ENCODE measurements around the gene SCN4B.

SCN4B gene

GRCh38 chr11:118129471-118130172, 23.0 kb downstream of the SCN4B start:
- no peaks in the 10 kb centered on the region for H4K20me1 ChIP-seq (ENCODE audit: insufficient read depth, low read length)
- H3K36me3 ChIP-seq (ENCODE audit: insufficient read depth, low read length): no peaks in the 10 kb centered on the region
- TF ChIP-seq EZH2 (IDR thresholded peaks at IDR 0.05; ENCODE audit: borderline replicate concordance, low read depth, low read length, severe bottlenecking) (no peak), CTCF (IDR thresholded peaks at IDR 0.05; ENCODE audit: borderline replicate concordance, extremely low read depth, low read length, poor library complexity, severe bottlenecking) (no peak)
- no peak overlapping the region for H3K4me2 ChIP-seq (ENCODE audit: insufficient read depth, low read length)
- H3K4me1 ChIP-seq (ENCODE audit: insufficient read depth, low read length): no peaks in the 10 kb centered on the region
- H2AFZ ChIP-seq (ENCODE audit: low read depth, low read length): no peak overlapping the region
- peaks cover 28% of the 10 kb centered on the region for H3K27me3 ChIP-seq (ENCODE audit: insufficient read depth, low read length, poor library complexity)
- H3K9ac ChIP-seq (ENCODE audit: low read depth, low read length): no peak overlapping the region
- no peaks in the 10 kb centered on the region for H3K9me3 ChIP-seq (ENCODE audit: insufficient read depth, low read length, severe bottlenecking)
- no peak overlapping the region for H3K27ac ChIP-seq (ENCODE audit: low read length)
- H3K79me2 ChIP-seq (ENCODE audit: insufficient read depth, low read length): no peaks in the 10 kb centered on the region
- no peak overlapping the region for H3K4me3 ChIP-seq (ENCODE audit: low read depth in 1 of 2, low read length in 2 of 2)
- no peak for ATAC-seq (ENCODE audit: insufficient read depth, low read depth)
- no peak for DNase-seq

DNA sequence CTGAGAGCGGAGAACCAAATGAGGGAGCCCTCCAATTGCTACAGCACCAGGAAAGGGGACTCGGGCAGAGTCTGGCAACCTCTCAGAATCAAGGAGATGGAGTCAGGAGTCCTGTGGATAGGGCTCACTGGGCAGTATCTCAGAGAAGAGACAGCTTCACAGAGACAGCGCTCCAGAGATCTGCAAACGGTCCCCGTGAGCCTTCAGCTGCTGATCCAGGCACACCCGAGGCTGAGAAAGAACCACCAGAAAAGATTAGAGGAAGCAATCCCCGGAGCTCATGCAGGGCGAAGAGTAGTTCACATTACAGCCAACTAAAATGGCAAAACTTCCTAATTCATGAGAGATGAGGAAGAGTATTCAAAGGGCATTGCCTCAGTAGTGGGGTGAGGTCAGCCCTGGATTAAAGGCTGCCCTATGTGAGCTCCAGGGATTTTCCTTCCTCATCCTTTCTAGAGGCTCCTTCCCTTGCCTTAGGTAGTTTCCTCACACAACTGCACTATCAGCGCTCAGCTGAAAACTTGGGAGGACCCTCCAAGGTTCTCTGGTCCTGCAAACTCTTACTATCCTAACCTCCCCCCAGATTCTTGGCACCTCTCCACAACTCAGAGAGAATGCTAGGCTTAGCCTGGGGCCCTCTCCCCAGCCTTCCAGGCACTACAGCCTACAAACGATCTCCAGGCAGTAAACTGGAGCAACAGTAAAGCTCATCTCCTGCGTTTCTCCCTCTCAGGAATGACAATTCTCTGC, 23.7 kb downstream of the SCN4B start:
- no peaks in the 10 kb centered on the region for H3K79me2 ChIP-seq (ENCODE audit: insufficient read depth, low read length)
- no peak overlapping the region for H3K4me2 ChIP-seq (ENCODE audit: insufficient read depth, low read length)
- no peak overlapping the region for H3K27ac ChIP-seq (ENCODE audit: low read length)
- H3K9ac ChIP-seq (ENCODE audit: low read depth, low read length): no peak overlapping the region
- H4K20me1 ChIP-seq (ENCODE audit: insufficient read depth, low read length): no peaks in the 10 kb centered on the region
- no peak overlapping the region for H3K4me3 ChIP-seq (ENCODE audit: low read depth in 1 of 2, low read length in 2 of 2)
- no peaks in the 10 kb centered on the region for H3K9me3 ChIP-seq (ENCODE audit: insufficient read depth, low read length, severe bottlenecking)
- no peaks in the 10 kb centered on the region for H3K36me3 ChIP-seq (ENCODE audit: insufficient read depth, low read length)
- H3K27me3 ChIP-seq (ENCODE audit: insufficient read depth, low read length, poor library complexity): peaks cover 28% of the 10 kb centered on the region
- TF ChIP-seq EZH2 (IDR thresholded peaks at IDR 0.05; ENCODE audit: borderline replicate concordance, low read depth, low read length, severe bottlenecking): no peak
- no peak for TF ChIP-seq CTCF (IDR thresholded peaks at IDR 0.05; ENCODE audit: borderline replicate concordance, extremely low read depth, low read length, poor library complexity, severe bottlenecking)
- ATAC-seq (ENCODE audit: insufficient read depth, low read depth) (no peak), DNase-seq (no peak)
- H2AFZ ChIP-seq (ENCODE audit: low read depth, low read length): no peak overlapping the region
- no peaks in the 10 kb centered on the region for H3K4me1 ChIP-seq (ENCODE audit: insufficient read depth, low read length)

GRCh38 chr11:118128310-118128709, 24.3 kb downstream of the SCN4B start:
- H2AFZ ChIP-seq (ENCODE audit: low read depth, low read length): no peak overlapping the region
- no peaks in the 10 kb centered on the region for H3K36me3 ChIP-seq (ENCODE audit: insufficient read depth, low read length)
- TF ChIP-seq EZH2 (IDR thresholded peaks at IDR 0.05; ENCODE audit: borderline replicate concordance, low read depth, low read length, severe bottlenecking) (no peak), CTCF (IDR thresholded peaks at IDR 0.05; ENCODE audit: borderline replicate concordance, extremely low read depth, low read length, poor library complexity, severe bottlenecking) (no peak)
- H3K4me1 ChIP-seq (ENCODE audit: insufficient read depth, low read length): no peaks in the 10 kb centered on the region
- DNase-seq (no peak), ATAC-seq (ENCODE audit: insufficient read depth, low read depth) (no peak)
- H3K27ac ChIP-seq (ENCODE audit: low read length): no peak overlapping the region
- no peaks in the 10 kb centered on the region for H3K9me3 ChIP-seq (ENCODE audit: insufficient read depth, low read length, severe bottlenecking)
- no peaks in the 10 kb centered on the region for H4K20me1 ChIP-seq (ENCODE audit: insufficient read depth, low read length)
- H3K79me2 ChIP-seq (ENCODE audit: insufficient read depth, low read length): no peaks in the 10 kb centered on the region
- no peak overlapping the region for H3K4me3 ChIP-seq (ENCODE audit: low read depth in 1 of 2, low read length in 2 of 2)
- no peak overlapping the region for H3K4me2 ChIP-seq (ENCODE audit: insufficient read depth, low read length)
- peaks cover 28% of the 10 kb centered on the region for H3K27me3 ChIP-seq (ENCODE audit: insufficient read depth, low read length, poor library complexity)
- H3K9ac ChIP-seq (ENCODE audit: low read depth, low read length): no peak overlapping the region

All from DND-41 (cell line).